Testis (tissue), 3 donors: ENCODE measurements around the gene RFPL2. TPM values are rescaled to one million over a fixed set of nuclear protein-coding genes. Genes with fewer than 3 reads are reported as not detected.

ENCODE experiments used
- DNase-seq: peaks from one replicate; pipeline ENCODE4 v3.0.0-alpha.2; 2019
- H3K27ac ChIP-seq, 2 donors: fragments of 200-600 bp; sonication (generic); one replicate each; pipeline ENCODE4 v1.5.1; 2019
- H3K27me3 ChIP-seq: fragments of 200-600 bp; sonication (generic); one replicate; pipeline ENCODE4 v1.5.1; 2019
- H3K36me3 ChIP-seq: fragments of 200-600 bp; sonication (generic); one replicate; pipeline ENCODE4 v1.5.1; 2017; ENCODE audit warnings: low read depth; ENCODE audit errors: missing control alignments
- H3K4me1 ChIP-seq: fragments of 200-600 bp; sonication (generic); one replicate; pipeline ENCODE4 v1.5.1; 2019
- H3K4me3 ChIP-seq, 2 donors: fragments of 200-600 bp; sonication (generic); one replicate each; pipeline ENCODE4 v1.5.1; 2017 to 2019
- H3K9me3 ChIP-seq: fragments of 200-600 bp; sonication (generic); one replicate; pipeline ENCODE4 v1.5.1; 2017
- CTCF ChIP-seq, 3 experiments: fragments of 450-650 bp in 2 of 3; fragments of 200-600 bp in 1 of 3; sonication (generic) in 1 of 3; IDR thresholded peaks; one replicate each; pipeline ENCODE4 v1.5.1; 2016 to 2019; ENCODE audit warnings: antibody characterized with exemption in 3 of 3, mild to moderate bottlenecking in 2 of 3, moderate library complexity in 1 of 3
- POLR2A ChIP-seq: fragments of 450-650 bp; IDR thresholded peaks from one replicate; pipeline ENCODE4 v1.6.1; 2017; ENCODE audit warnings: antibody characterized with exemption, mild to moderate bottlenecking, moderate library complexity
- WGBS, 2 donors: methylation state at CpG; one replicate each; pipeline ENCODE4 v1.1.5; 2018; 5-methylcytosine and 5-hydroxymethylcytosine counted together
- intact Hi-C: fragments of 100-400 bp; cut with DNase I; formaldehyde crosslinking; loops from one replicate; pipeline ENCODE4 v1.15.1; 2023; ENCODE audit warnings: low total_unique reads
- polyA plus RNA-seq: library from polyadenylated mRNA; stranded (reverse); fragments of 350-450 nt; fragmentation: Illumina TruSeq; extraction: RNeasy Lipid Tissue Mini Kit (QIAGEN cat#74804); gene quantifications from one replicate; pipeline ENCODE4 v1.2.3, GENCODE V29; 2014; ENCODE audit warnings: low read depth, low replicate concordance; ENCODE audit not compliant: insufficient read depth
- total RNA-seq, 2 donors: library from RNA; depleted of rRNA; stranded (reverse); fragments of >200 nt; gene quantifications; one replicate each; pipeline ENCODE4 v1.2.3, GENCODE V29; 2016

Gene RFPL2
- total and polyA plus RNA-seq, 3 donors from 2014 or later: 0.34 TPM; not detected in 2

- DNase-seq: no peak
- no peak for TF ChIP-seq CTCF (IDR thresholded peaks at IDR 0.05)
- no peak for TF ChIP-seq POLR2A
- no peaks in the 10 kb centered on the region for H3K27me3 ChIP-seq
- WGBS, 2 donors: 41 to 42% methylated on average over 17 to 51 of the region's 53 CpGs
- H3K9me3 ChIP-seq: no peaks in the 10 kb centered on the region
- no peak overlapping the region for H3K4me3 ChIP-seq
- intact Hi-C loops: no loop called here
- H3K36me3 ChIP-seq: no peaks in the 10 kb centered on the region
- H3K27ac ChIP-seq: no peak overlapping the region
- no peaks in the 10 kb centered on the region for H3K4me1 ChIP-seq
Measured at GRCh38 chr22:32203181-32204039, 1.5 kb downstream of the RFPL2 start.

- 2 to 7% methylated on average over 9 to 29 of the region's 29 CpGs for WGBS, 2 donors
- intact Hi-C loops: no loop called here
- Histone ChIP-seq H3K27ac (no peak overlapping the region), H3K9me3 (no peaks in the 10 kb centered on the region), H3K36me3 (no peaks in the 10 kb centered on the region), H3K4me1 (no peaks in the 10 kb centered on the region), H3K27me3 (no peaks in the 10 kb centered on the region), H3K4me3 (no peak overlapping the region)
- TF ChIP-seq CTCF (IDR thresholded peaks at IDR 0.05): peak in 2 of 3 experiments; percentile 30 to 37
- TF ChIP-seq POLR2A: no peak
- peak; percentile 48 for DNase-seq
Measured at GRCh38 chr22:32202539-32203180, 2.2 kb downstream of the RFPL2 start.

GRCh38 chr22:32202161-32202538 lies 2.7 kb downstream of the RFPL2 start:
- no peak for TF ChIP-seq POLR2A
- no peak for TF ChIP-seq CTCF (IDR thresholded peaks at IDR 0.05)
- intact Hi-C loops: no loop called here
- 32 to 41% methylated on average over 4 of the region's 4 CpGs for WGBS, 2 donors
- Histone ChIP-seq H3K4me3 (no peak overlapping the region), H3K27ac (no peak overlapping the region), H3K27me3 (no peaks in the 10 kb centered on the region), H3K36me3 (no peaks in the 10 kb centered on the region), H3K4me1 (no peaks in the 10 kb centered on the region), H3K9me3 (no peaks in the 10 kb centered on the region)
- no peak for DNase-seq

GRCh38 chr22:32200752-32201151 lies 4.1 kb downstream of the RFPL2 start:
- intact Hi-C loops: no loop called here
- H3K27ac ChIP-seq: no peak overlapping the region
- H3K4me1 ChIP-seq: no peaks in the 10 kb centered on the region
- no peak for DNase-seq
- H3K36me3 ChIP-seq: no peaks in the 10 kb centered on the region
- no peak overlapping the region for H3K4me3 ChIP-seq
- TF ChIP-seq CTCF (IDR thresholded peaks at IDR 0.05) (no peak), POLR2A (no peak)
- no peaks in the 10 kb centered on the region for H3K27me3 ChIP-seq
- WGBS, 2 donors: 79 to 84% methylated on average over 10 of the region's 10 CpGs
- no peaks in the 10 kb centered on the region for H3K9me3 ChIP-seq
